ENCODE measurements around the gene PITPNC1.

GRCh38 chr17:67588326-67588725, 211.2 kb downstream of the PITPNC1 start:
- TF ChIP-seq CTCF (IDR thresholded peaks at IDR 0.05) = no peak
- no peak for TF ChIP-seq POLR2A (IDR thresholded peaks at IDR 0.05)

All from Peyer's patch (tissue), 4 donors.